K562 (cell line): ENCODE results near the gene TEAD3. TPM values are rescaled to one million over a fixed set of nuclear protein-coding genes. Genes with fewer than 3 reads are reported as not detected.

Source experiments
- ASH1L ChIP-seq: fragments of 450-650 bp; IDR thresholded peaks from 2 replicates; pipeline ENCODE4 v1.6.1; 2018; ENCODE audit warnings: borderline replicate concordance, mild to moderate bottlenecking, low read depth; ENCODE audit not compliant: partially characterized antibody
- MYBL2 ChIP-seq, 2 experiments: fragments of 450-650 bp in 1 of 2; sonication (generic) in 1 of 2; formaldehyde crosslinking in 1 of 2; IDR thresholded peaks; 2 replicates each; pipeline versions ENCODE4 v1.6.1 to v1.8.1; 2017 to 2022; ENCODE audit warnings: borderline replicate concordance in 1 of 2, inconsistent platforms in 1 of 2, low read depth in 1 of 2, mild to moderate bottlenecking in 1 of 2, missing genetic modification reagents in 1 of 2, moderate library complexity in 1 of 2
- PTRF ChIP-seq: fragments of 450-650 bp; IDR thresholded peaks from 2 replicates; pipeline ENCODE4 v1.6.1; 2016; ENCODE audit warnings: mild to moderate bottlenecking, missing genetic modification characterization, missing compliant biosample characterization
- STAT5A ChIP-seq: IDR thresholded peaks from 2 replicates; pipeline ENCODE4 v1.6.1; 2012; ENCODE audit warnings: low read length, inconsistent platforms, borderline replicate concordance
- ZNF23 ChIP-seq: fragments of 250-450 bp; sonication (Bioruptor Pico); IDR thresholded peaks from 2 replicates; pipeline ENCODE4 v1.4.0; 2020; ENCODE audit warnings: mild to moderate bottlenecking
- ZNF589 ChIP-seq: fragments of 200-800 bp; sonication (Bioruptor generic); IDR thresholded peaks from 2 replicates; pipeline ENCODE4 v1.6.1; 2016; ENCODE audit warnings: low read depth, missing genetic modification characterization, missing compliant biosample characterization
- ZNF780A ChIP-seq: fragments of 250-450 bp; sonication (Bioruptor Pico); IDR thresholded peaks from 2 replicates; pipeline ENCODE4 v1.5.0; 2021; ENCODE audit warnings: mild to moderate bottlenecking
- polyA plus RNA-seq, 8 experiments: library from polyadenylated mRNA; depleted of rRNA in 4 of 8; stranded (reverse) in 5 of 8; unstranded in 3 of 8; fragments of >200 nt; fragmentation: Nextera tagmentation in 2 of 8; fragmentation: Illumina TruSeq in 1 of 8; extraction: Ambion mirVana in 2 of 8; extraction: Trizol in 1 of 8; gene quantifications; 2 replicates each; pipeline versions ENCODE4 v1.2.1 to v1.2.3, GENCODE V29; 2011 to 2014; ENCODE audit warnings: inconsistent platforms in 1 of 8, missing spikeins in 1 of 8
- total RNA-seq, 7 experiments: library from RNA; depleted of rRNA in 6 of 7; stranded (reverse); fragments of >200 nt in 6 of 7; fragmentation: Illumina TruSeq in 2 of 7; extraction: Trizol in 2 of 7; gene quantifications; 2 replicates each; pipeline versions ENCODE4 v1.2.1 to v1.2.3, GENCODE V29; 2011 to 2021; ENCODE audit warnings: low replicate concordance in 1 of 7
- TF ChIP-seq, protein P1 (sequence below), 2 experiments: fragments of 450-650 bp in 1 of 2; sonication (generic) in 1 of 2; formaldehyde crosslinking in 1 of 2; IDR thresholded peaks in 1 of 2; conservative IDR thresholded peaks in 1 of 2; 2 replicates each; pipeline versions ENCODE4 v1.6.1 to v1.8.1; 2016 to 2023; ENCODE audit warnings: mild to moderate bottlenecking in 2 of 2, moderate library complexity in 2 of 2, inconsistent platforms in 1 of 2, missing genetic modification reagents in 1 of 2
- TF ChIP-seq, protein P2 (sequence below): fragments of 200-600 bp; sonication (generic); IDR thresholded peaks from one replicate; pipeline ENCODE4 v1.6.1; 2012; ENCODE audit warnings: mild to moderate bottlenecking, low read depth, low read length, inconsistent platforms
- TF ChIP-seq, protein P3 (sequence below): sonication (generic); formaldehyde crosslinking; IDR thresholded peaks from 2 replicates; pipeline ENCODE4 v1.9.0; 2022; ENCODE audit warnings: mild to moderate bottlenecking, missing genetic modification reagents
- TF ChIP-seq, protein P4 (sequence below): fragments of 450-650 bp; IDR thresholded peaks from 2 replicates; pipeline ENCODE4 v1.6.1; 2018; ENCODE audit warnings: mild to moderate bottlenecking, low read depth; ENCODE audit not compliant: partially characterized antibody

TEAD3 gene
- total and polyA plus RNA-seq, 9 of the 15 experiments (the other 6 are each of a cell fraction or from before 2014, with no cell fraction given) = 0.63 to 13.2 (median 3.3) TPM

DNA sequence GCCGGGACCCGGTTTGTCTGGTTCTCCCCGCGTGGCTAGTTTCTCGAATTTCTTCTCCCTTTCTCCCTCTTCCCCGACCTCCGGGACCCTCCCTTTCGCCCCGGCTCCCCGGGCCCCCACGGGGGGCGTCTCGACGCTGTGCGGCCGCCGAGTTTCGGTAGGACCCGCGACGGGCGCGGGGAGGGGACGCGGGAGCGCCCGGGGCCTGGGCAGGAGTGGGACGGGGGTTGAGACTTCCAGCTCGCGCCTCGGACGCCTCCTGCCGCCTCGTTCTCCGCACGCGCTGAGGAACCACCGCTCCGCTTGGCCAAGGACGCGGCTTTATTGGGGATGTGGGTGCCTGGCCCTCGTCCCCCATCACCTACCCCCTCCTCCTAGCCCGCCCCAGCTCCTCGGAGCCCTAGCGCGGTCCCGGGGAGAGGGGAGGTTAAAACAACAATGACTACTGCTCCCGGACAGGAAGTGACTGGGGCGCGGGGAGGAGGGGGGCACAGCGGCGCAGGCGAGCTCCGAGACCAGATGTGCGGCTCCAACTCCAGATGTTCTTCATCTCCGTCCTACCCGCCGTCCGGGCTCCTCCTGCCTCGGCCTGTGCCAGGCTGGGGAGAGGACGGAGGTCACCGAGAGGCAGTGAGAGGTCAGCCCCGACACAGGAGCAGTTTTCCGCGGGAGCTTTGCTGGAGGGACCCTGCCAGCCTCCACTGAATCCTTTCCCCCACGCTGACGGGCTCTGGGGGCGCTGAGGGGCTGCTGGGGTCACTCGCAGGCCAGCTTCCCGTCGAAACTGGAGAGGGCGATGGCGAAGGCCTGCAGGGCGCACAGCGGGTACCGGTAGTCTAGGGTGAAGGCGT lies 917 bp upstream of the TEAD3 start (continued):
- TF ChIP-seq, protein P1, sequence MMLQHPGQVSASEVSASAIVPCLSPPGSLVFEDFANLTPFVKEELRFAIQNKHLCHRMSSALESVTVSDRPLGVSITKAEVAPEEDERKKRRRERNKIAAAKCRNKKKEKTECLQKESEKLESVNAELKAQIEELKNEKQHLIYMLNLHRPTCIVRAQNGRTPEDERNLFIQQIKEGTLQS (IDR thresholded peaks at IDR 0.05) = no peak
- TF ChIP-seq, protein P1 (CRISPR knock-in tag; conservative IDR thresholded peaks at IDR 0.05) = no peak
- TF ChIP-seq ZNF589 (CRISPR knock-in tag) = peak; percentile 79
- no peak for TF ChIP-seq ZNF23 (CRISPR knock-in tag)
- TF ChIP-seq ZNF780A (CRISPR knock-in tag) = no peak
- TF ChIP-seq, protein P2, sequence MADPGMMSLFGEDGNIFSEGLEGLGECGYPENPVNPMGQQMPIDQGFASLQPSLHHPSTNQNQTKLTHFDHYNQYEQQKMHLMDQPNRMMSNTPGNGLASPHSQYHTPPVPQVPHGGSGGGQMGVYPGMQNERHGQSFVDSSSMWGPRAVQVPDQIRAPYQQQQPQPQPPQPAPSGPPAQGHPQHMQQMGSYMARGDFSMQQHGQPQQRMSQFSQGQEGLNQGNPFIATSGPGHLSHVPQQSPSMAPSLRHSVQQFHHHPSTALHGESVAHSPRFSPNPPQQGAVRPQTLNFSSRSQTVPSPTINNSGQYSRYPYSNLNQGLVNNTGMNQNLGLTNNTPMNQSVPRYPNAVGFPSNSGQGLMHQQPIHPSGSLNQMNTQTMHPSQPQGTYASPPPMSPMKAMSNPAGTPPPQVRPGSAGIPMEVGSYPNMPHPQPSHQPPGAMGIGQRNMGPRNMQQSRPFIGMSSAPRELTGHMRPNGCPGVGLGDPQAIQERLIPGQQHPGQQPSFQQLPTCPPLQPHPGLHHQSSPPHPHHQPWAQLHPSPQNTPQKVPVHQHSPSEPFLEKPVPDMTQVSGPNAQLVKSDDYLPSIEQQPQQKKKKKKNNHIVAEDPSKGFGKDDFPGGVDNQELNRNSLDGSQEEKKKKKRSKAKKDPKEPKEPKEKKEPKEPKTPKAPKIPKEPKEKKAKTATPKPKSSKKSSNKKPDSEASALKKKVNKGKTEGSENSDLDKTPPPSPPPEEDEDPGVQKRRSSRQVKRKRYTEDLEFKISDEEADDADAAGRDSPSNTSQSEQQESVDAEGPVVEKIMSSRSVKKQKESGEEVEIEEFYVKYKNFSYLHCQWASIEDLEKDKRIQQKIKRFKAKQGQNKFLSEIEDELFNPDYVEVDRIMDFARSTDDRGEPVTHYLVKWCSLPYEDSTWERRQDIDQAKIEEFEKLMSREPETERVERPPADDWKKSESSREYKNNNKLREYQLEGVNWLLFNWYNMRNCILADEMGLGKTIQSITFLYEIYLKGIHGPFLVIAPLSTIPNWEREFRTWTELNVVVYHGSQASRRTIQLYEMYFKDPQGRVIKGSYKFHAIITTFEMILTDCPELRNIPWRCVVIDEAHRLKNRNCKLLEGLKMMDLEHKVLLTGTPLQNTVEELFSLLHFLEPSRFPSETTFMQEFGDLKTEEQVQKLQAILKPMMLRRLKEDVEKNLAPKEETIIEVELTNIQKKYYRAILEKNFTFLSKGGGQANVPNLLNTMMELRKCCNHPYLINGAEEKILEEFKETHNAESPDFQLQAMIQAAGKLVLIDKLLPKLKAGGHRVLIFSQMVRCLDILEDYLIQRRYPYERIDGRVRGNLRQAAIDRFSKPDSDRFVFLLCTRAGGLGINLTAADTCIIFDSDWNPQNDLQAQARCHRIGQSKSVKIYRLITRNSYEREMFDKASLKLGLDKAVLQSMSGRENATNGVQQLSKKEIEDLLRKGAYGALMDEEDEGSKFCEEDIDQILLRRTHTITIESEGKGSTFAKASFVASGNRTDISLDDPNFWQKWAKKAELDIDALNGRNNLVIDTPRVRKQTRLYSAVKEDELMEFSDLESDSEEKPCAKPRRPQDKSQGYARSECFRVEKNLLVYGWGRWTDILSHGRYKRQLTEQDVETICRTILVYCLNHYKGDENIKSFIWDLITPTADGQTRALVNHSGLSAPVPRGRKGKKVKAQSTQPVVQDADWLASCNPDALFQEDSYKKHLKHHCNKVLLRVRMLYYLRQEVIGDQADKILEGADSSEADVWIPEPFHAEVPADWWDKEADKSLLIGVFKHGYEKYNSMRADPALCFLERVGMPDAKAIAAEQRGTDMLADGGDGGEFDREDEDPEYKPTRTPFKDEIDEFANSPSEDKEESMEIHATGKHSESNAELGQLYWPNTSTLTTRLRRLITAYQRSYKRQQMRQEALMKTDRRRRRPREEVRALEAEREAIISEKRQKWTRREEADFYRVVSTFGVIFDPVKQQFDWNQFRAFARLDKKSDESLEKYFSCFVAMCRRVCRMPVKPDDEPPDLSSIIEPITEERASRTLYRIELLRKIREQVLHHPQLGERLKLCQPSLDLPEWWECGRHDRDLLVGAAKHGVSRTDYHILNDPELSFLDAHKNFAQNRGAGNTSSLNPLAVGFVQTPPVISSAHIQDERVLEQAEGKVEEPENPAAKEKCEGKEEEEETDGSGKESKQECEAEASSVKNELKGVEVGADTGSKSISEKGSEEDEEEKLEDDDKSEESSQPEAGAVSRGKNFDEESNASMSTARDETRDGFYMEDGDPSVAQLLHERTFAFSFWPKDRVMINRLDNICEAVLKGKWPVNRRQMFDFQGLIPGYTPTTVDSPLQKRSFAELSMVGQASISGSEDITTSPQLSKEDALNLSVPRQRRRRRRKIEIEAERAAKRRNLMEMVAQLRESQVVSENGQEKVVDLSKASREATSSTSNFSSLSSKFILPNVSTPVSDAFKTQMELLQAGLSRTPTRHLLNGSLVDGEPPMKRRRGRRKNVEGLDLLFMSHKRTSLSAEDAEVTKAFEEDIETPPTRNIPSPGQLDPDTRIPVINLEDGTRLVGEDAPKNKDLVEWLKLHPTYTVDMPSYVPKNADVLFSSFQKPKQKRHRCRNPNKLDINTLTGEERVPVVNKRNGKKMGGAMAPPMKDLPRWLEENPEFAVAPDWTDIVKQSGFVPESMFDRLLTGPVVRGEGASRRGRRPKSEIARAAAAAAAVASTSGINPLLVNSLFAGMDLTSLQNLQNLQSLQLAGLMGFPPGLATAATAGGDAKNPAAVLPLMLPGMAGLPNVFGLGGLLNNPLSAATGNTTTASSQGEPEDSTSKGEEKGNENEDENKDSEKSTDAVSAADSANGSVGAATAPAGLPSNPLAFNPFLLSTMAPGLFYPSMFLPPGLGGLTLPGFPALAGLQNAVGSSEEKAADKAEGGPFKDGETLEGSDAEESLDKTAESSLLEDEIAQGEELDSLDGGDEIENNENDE = no peak
- TF ChIP-seq STAT5A = no peak
- TF ChIP-seq, protein P3, sequence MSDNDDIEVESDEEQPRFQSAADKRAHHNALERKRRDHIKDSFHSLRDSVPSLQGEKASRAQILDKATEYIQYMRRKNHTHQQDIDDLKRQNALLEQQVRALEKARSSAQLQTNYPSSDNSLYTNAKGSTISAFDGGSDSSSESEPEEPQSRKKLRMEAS (CRISPR knock-in tag) = peak; percentile 89
- no peak for TF ChIP-seq MYBL2 (IDR thresholded peaks at IDR 0.05; ENCODE audit: low read depth)
- TF ChIP-seq MYBL2 (CRISPR knock-in tag; IDR thresholded peaks at IDR 0.05; ENCODE audit: borderline replicate concordance) = peak; percentile 76; the same call in 1 of the 2 replicates
- no peak for TF ChIP-seq PTRF (tag)
- TF ChIP-seq, protein P4, sequence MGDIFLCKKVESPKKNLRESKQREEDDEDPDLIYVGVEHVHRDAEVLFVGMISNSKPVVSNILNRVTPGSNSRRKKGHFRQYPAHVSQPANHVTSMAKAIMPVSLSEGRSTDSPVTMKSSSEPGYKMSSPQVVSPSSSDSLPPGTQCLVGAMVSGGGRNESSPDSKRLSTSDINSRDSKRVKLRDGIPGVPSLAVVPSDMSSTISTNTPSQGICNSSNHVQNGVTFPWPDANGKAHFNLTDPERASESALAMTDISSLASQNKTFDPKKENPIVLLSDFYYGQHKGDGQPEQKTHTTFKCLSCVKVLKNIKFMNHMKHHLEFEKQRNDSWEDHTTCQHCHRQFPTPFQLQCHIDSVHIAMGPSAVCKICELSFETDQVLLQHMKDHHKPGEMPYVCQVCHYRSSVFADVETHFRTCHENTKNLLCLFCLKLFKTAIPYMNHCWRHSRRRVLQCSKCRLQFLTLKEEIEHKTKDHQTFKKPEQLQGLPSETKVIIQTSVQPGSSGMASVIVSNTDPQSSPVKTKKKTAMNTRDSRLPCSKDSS = no peak
- TF ChIP-seq ASH1L = peak; percentile 39
